Activated CD4-positive, alpha-beta T cell treated with anti-CD3 and anti-CD28 coated beads, Interleukin-2, amount 10 ng/mL, durations not matched to agents 24 days and 14 days (primary cell): ENCODE results near the gene RCBTB1. TPM values are rescaled to one million over a fixed set of nuclear protein-coding genes. Genes with fewer than 3 reads are reported as not detected.
"Not testable (repeated sequence)": the region's sequence is repeated elsewhere in the genome, so short reads cannot be mapped to it uniquely, and the experiment has no call there.

Source experiments
- DNase-seq: peaks from one replicate; pipeline ENCODE4 v3.0.0; 2022
- H3K27ac Mint-ChIP-seq: one replicate; pipeline ENCODE4 v1.8.0; 2022; ENCODE audit warnings: mild to moderate bottlenecking, mixed read lengths
- H3K27me3 Mint-ChIP-seq: one replicate; pipeline ENCODE4 v1.8.0; 2022; ENCODE audit warnings: mixed read lengths
- H3K36me3 Mint-ChIP-seq: one replicate; pipeline ENCODE4 v1.8.0; 2022; ENCODE audit warnings: low read depth, mild to moderate bottlenecking, mixed read lengths
- H3K4me1 Mint-ChIP-seq: one replicate; pipeline ENCODE4 v1.8.0; 2021; ENCODE audit warnings: mixed read lengths
- H3K4me3 Mint-ChIP-seq: one replicate; pipeline ENCODE4 v1.8.0; 2022; ENCODE audit warnings: mild to moderate bottlenecking, moderate library complexity, mixed read lengths
- H3K9me3 Mint-ChIP-seq: one replicate; pipeline ENCODE4 v1.8.0; 2021; ENCODE audit warnings: mixed read lengths
- intact Hi-C: fragments of 100-400 bp; cut with micrococcal nuclease; formaldehyde crosslinking; loops from one replicate; pipeline ENCODE4 v1.15.1; 2023
- total RNA-seq: library from RNA; stranded (reverse); gene quantifications from 2 replicates; pipeline ENCODE4 v1.2.3, GENCODE V29; 2022

The RCBTB1 gene
- total RNA-seq, 1 donor from 2014 or later, result 14.8 TPM

DNA sequence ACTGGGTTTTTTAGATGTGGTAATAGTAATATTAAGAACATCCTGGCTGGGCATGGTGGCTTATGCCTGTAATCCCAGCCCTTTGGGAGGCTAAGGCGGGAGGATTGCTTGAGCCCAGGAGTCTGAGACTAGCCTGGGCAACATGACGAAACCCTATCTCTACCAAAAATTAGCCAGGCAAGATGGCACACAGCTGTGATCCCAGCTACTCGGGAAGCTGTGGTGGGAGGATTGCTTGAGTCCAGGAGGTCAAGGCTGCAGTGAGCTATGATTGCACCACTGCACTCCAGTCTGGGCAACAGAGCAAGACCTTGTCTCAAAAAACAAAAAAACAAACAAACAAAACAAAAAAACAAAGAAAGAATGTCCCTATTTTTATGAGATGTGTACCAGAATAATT is 5.4 kb upstream of the RCBTB1 start:
- H3K4me1 Mint-ChIP-seq, H3K9me3 Mint-ChIP-seq, H3K27ac Mint-ChIP-seq, H3K4me3 Mint-ChIP-seq, H3K36me3 Mint-ChIP-seq, intact Hi-C loops, H3K27me3 Mint-ChIP-seq, DNase-seq: not testable (repeated sequence)

GRCh38 chr13:49587311-49587847 is 2.0 kb upstream of the RCBTB1 start:
- Mint-ChIP-seq H3K4me3 (no peak overlapping the region), H3K27ac (no peak overlapping the region)

DNA sequence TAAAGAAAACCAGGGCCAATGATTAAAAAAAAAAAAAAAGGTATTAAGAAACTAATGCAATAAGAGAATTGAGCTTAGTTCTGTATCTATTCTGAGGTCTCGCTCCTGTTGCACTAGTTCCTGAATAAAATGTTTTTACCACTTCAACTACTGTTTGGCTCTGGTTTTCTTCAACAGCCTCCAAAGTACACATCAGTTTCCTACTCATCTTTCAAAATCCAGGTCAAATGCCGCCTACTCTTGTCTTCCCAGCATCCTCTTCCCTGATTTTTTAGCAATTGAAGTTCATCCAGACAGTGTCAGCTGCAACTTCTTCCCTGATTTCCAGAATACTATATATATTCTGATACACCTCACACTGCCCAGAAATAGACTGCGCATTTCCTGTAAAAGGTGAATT is 1.4 kb upstream of the RCBTB1 start:
- peak overlapping the region; percentile 90 for H3K4me3 Mint-ChIP-seq
- H3K4me1 Mint-ChIP-seq, result peaks cover 20% of the 10 kb centered on the region
- peaks cover 6% of the 10 kb centered on the region for H3K36me3 Mint-ChIP-seq
- H3K27ac Mint-ChIP-seq, result peak overlapping the region; percentile 10
- intact Hi-C loops, result loop anchor here (2.0 to 5.0 kb wide), 2 partner anchors 206 to 284 kb away; partner anchors contain the start of gene KPNA3
- DNase-seq, result no peak
- no peaks in the 10 kb centered on the region for H3K9me3 Mint-ChIP-seq
- peaks cover 5% of the 10 kb centered on the region for H3K27me3 Mint-ChIP-seq

More at GRCh38 chr13:49587311-49587847, 2.0 kb upstream of the RCBTB1 start:
- Mint-ChIP-seq H3K36me3 (peaks cover 4% of the 10 kb centered on the region), H3K27me3 (peaks cover 5% of the 10 kb centered on the region), H3K4me1 (peaks cover 18% of the 10 kb centered on the region), H3K9me3 (no peaks in the 10 kb centered on the region)
- no peak for DNase-seq
- intact Hi-C loops, result loop anchor here (2.0 to 5.0 kb wide), 2 partner anchors 205 to 285 kb away; partner anchors contain the start of gene KPNA3

DNA sequence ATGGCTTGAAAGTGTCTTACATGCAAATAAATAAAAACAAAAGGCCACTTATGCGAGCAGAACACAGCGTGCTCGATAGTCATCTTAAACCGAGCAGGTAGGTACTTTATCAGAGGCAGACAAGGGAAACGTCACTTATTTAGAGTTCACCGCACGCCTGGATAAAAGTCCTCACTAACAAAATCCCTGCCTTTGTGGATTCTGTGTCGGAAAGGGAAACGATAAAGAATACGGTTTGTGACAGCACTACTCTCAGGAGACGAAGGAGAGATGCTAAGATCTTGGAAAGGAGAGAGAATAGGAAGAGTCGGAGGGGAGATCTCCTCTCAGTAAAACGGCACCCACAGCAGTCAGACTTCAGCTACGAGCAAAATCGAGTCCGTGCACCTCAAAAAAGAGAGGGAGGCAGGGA is 581 bp downstream of the RCBTB1 start:
- Mint-ChIP-seq H3K27me3 (peaks cover 5% of the 10 kb centered on the region), H3K36me3 (peaks cover 19% of the 10 kb centered on the region), H3K4me3 (peak overlapping the region; percentile 90), H3K4me1 (peaks cover 29% of the 10 kb centered on the region), H3K9me3 (no peaks in the 10 kb centered on the region), H3K27ac (peak overlapping the region; percentile 75)
- intact Hi-C loops, result loop anchor here (2.0 to 5.0 kb wide), 4 partner anchors 88 to 1998 kb away; partner anchors contain the start of genes CAB39L, SETDB2 and WDFY2
- DNase-seq, result peak; percentile 67

DNA sequence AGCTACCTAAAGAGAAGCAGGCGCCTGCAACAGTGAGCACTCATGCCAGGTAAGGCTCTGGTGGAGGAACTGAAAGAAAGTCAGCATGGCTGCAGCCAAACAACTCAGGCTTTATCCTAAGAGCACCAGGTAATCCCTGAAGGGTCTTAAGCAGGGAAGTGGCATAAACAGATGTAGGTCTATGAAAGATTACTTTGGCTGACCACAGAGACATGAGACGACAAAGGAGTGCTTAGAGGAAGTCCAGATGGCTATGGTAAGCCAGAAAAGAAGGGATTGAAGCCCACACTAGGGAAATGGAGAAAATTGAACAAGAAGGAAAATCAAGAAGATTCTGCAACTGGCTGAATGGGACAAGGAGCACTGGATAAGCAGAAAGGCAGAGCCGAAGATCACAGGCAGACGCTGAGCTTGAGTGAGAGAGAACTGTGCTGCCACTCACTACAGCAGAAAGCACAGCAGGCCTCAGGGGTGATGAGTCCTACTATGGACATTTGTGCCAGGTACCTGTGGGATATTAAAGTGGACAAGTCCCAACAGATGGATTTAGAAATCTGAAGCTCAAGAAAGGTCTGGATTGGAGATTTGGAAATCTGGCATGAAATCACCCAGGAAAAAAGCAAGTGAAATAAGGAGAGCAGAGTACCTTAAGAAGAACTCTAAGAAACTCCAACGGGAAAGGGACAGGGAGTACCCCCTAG is 4.2 kb downstream of the RCBTB1 start:
- no peak overlapping the region for H3K4me3 Mint-ChIP-seq
- H3K4me1 Mint-ChIP-seq, result peaks cover 27% of the 10 kb centered on the region
- H3K27me3 Mint-ChIP-seq, result no peaks in the 10 kb centered on the region
- intact Hi-C loops, result loop anchor here (5.0 kb wide), 1 partner anchor 2001 kb away; the partner anchor contains the start of gene WDFY2
- no peak overlapping the region for H3K27ac Mint-ChIP-seq
- no peak for DNase-seq
- H3K36me3 Mint-ChIP-seq, result peaks cover 24% of the 10 kb centered on the region
- no peaks in the 10 kb centered on the region for H3K9me3 Mint-ChIP-seq

- H3K27me3 Mint-ChIP-seq, result no peaks in the 10 kb centered on the region
- peaks cover 20% of the 10 kb centered on the region for H3K4me1 Mint-ChIP-seq
- no peak for DNase-seq
- H3K9me3 Mint-ChIP-seq, result no peaks in the 10 kb centered on the region
- H3K27ac Mint-ChIP-seq, result no peak overlapping the region
- H3K36me3 Mint-ChIP-seq, result peaks cover 25% of the 10 kb centered on the region
- H3K4me3 Mint-ChIP-seq, result no peak overlapping the region
- intact Hi-C loops, result no loop called here
Measured at GRCh38 chr13:49579501-49579900, 5.9 kb downstream of the RCBTB1 start.

DNA sequence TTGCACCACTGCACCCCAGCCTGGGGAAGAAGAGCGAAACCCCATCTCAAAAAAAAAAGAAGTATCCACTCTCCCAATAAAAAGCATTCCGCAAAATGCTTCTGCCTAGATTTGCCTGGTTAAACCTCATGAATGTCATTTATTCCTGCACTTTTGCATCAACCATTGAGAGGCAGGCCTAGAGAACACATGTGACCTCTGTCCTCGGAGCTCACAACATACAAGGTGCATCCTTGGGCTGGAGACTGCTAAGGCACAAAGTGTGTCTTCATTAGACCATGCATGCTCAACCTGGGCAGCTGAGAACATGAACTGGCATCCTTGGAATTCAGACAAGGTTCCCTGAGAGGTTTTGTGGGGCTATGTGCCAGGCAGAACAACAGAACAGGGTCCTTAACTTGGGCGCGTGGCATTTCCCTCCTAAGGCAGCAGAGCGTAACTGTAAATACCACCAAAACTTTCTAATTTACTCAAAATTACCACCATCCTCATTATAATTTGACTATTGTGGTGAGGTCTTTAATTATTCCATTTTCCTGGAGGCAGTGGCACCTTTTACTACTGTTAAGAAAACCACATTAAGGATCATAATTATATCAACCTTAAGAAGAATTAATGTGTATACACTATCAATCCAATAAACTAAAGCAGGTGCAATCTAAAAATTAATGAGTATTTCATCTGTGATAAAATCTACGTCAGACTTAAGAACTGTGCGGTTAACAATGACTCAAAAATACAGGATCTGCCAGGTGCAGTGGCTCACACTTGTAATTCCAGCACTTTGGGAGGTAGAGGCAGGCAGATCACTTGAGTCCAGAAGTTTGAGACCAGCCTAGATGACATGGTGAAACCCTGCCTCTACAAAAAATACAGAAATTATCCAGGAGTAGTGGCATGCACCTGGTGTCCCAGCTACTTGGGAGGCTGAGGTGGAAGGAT is 13.8 kb downstream of the RCBTB1 start:
- DNase-seq, result no peak
- Mint-ChIP-seq H3K27ac (no peak overlapping the region), H3K4me3 (no peak overlapping the region), H3K36me3 (peaks cover 11% of the 10 kb centered on the region), H3K9me3 (no peaks in the 10 kb centered on the region), H3K27me3 (no peaks in the 10 kb centered on the region), H3K4me1 (peaks cover 19% of the 10 kb centered on the region)
- intact Hi-C loops, result no loop called here

DNA sequence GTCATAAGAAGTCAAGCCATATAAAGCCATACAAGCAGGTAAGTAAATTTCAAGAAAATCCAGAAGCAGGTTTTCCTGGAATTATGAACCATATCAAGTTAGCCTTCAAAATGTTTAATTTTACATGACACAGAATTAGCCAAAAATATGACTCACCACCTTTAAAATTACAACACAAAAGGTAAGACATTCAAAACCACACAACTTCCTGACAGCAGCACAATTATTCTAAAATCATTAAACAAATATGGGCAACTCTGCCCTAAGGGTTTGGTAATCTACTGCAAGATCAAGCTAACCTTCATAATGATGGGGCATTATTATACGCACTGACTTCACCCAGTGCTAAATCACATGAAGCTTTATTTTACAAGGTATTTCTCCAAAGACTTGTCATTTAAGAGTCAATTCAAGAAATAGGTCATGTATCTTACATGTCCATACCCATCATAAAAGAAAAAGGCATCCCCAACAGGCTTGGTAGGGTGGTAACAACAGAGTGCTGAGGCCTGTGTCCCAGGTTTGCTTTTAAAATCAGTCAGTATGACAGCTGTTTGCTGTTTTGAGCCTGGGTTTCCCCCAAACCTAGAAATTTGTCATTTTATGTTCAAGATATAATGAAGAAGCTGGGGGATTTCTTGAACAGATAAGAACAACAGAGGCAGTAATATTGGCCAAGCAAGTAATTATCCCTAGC is 15.2 kb downstream of the RCBTB1 start:
- no peak for DNase-seq
- H3K27ac Mint-ChIP-seq, result peak overlapping the region; percentile 27
- H3K36me3 Mint-ChIP-seq, result peaks cover 14% of the 10 kb centered on the region
- no peak overlapping the region for H3K4me3 Mint-ChIP-seq
- no peaks in the 10 kb centered on the region for H3K27me3 Mint-ChIP-seq
- H3K9me3 Mint-ChIP-seq, result no peaks in the 10 kb centered on the region
- peaks cover 19% of the 10 kb centered on the region for H3K4me1 Mint-ChIP-seq
- intact Hi-C loops, result no loop called here

DNA sequence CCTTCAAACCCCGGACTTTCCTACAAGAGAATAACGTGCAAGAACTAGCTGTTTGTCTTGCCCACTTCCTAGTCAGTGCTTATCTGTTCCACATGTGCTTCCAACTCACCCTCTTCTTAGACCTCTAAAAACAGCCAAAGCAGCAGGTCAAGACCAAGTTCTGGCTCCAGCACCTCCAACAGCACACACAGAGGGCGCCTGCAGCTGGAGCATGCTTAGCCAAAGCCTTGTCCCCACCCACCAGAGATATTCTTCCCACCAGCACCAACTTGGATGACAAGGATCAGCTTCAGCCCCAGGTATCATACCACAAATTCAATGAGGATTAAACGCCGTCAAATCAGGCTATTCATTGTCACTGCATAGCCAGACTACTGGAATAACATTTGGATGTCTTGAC is 17.9 kb downstream of the RCBTB1 start:
- no peak overlapping the region for H3K27ac Mint-ChIP-seq
- DNase-seq, result no peak
- peaks cover 19% of the 10 kb centered on the region for H3K4me1 Mint-ChIP-seq
- peaks cover 24% of the 10 kb centered on the region for H3K36me3 Mint-ChIP-seq
- H3K27me3 Mint-ChIP-seq, result no peaks in the 10 kb centered on the region
- no peak overlapping the region for H3K4me3 Mint-ChIP-seq
- intact Hi-C loops, result no loop called here
- H3K9me3 Mint-ChIP-seq, result no peaks in the 10 kb centered on the region

GRCh38 chr13:49566461-49566860 is 18.9 kb downstream of the RCBTB1 start:
- H3K27ac Mint-ChIP-seq, result no peak overlapping the region
- no peak overlapping the region for H3K4me3 Mint-ChIP-seq
- intact Hi-C loops, result no loop called here
- peaks cover 25% of the 10 kb centered on the region for H3K36me3 Mint-ChIP-seq
- no peaks in the 10 kb centered on the region for H3K9me3 Mint-ChIP-seq
- no peak for DNase-seq
- no peaks in the 10 kb centered on the region for H3K27me3 Mint-ChIP-seq
- H3K4me1 Mint-ChIP-seq, result peaks cover 18% of the 10 kb centered on the region

DNA sequence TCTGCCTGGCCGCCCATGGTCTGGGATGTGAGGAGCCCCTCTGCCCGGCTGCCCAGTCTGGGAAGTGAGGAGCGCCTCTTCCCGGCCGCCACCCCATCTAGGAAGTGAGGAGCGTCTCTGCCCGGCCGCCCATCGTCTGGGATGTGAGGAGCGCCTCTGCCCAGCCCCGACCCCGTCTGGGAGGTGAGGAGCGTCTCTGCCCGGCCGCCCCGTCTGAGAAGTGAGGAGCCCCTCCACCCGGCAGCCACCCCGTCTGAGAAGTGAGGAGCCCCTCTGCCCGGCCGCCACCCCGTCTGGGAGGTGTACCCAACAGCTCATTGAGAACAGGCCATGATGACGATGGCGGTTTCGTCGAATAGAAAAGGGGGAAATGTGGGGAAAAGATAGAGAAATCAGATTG is 19.9 kb downstream of the RCBTB1 start:
- intact Hi-C loops, H3K27ac Mint-ChIP-seq, H3K4me3 Mint-ChIP-seq, H3K27me3 Mint-ChIP-seq, H3K9me3 Mint-ChIP-seq, DNase-seq: not testable (repeated sequence)
- H3K36me3 Mint-ChIP-seq, result peaks cover 31% of the 10 kb centered on the region
- H3K4me1 Mint-ChIP-seq, result peaks cover 17% of the 10 kb centered on the region

DNA sequence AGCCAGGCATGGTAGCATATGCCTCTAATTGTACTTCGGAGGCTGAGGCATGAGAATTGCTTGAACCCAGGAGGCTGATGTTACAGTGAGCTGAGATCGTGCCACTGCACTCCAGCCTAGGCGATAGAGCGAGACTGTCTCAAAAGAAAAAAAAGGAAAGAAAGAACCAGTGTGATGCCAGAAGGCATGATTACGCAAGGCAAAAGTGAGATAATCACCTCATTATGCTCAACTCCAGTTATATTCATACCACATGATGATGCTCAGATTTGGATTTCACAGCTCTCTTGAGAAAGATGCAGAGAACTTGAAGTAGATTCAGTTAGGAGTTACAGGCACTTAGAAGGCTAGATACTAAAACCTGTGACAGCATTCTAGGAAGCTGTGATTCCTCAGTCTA is 21.8 kb downstream of the RCBTB1 start:
- no peaks in the 10 kb centered on the region for H3K9me3 Mint-ChIP-seq
- no peak overlapping the region for H3K4me3 Mint-ChIP-seq
- H3K27me3 Mint-ChIP-seq, result no peaks in the 10 kb centered on the region
- peaks cover 6% of the 10 kb centered on the region for H3K4me1 Mint-ChIP-seq
- DNase-seq, result no peak
- intact Hi-C loops, result no loop called here
- H3K27ac Mint-ChIP-seq, result no peak overlapping the region
- H3K36me3 Mint-ChIP-seq, result peaks cover 44% of the 10 kb centered on the region

- intact Hi-C loops, result no loop called here
- Mint-ChIP-seq H3K9me3 (no peaks in the 10 kb centered on the region), H3K4me1 (peaks cover 4% of the 10 kb centered on the region), H3K27me3 (no peaks in the 10 kb centered on the region), H3K27ac (no peak overlapping the region), H3K36me3 (peaks cover 39% of the 10 kb centered on the region), H3K4me3 (no peak overlapping the region)
- DNase-seq, result no peak
Measured at GRCh38 chr13:49561062-49561410, 24.3 kb downstream of the RCBTB1 start.
